ENCODE results near the gene ABCA1. TPM values are rescaled to one million over a fixed set of nuclear protein-coding genes. Genes with fewer than 3 reads are reported as not detected.

Gene ABCA1
- total RNA-seq, 1 experiment from 2014 or later = 2.3 TPM

- H3K4me3 ChIP-seq (ENCODE audit: low read length) = no peak overlapping the region
- H3K27me3 ChIP-seq (ENCODE audit: low read length) = no peaks in the 10 kb centered on the region
- BruUV-seq (replicated peaks) = no TSS peak
- no peaks in the 10 kb centered on the region for H4K20me1 ChIP-seq (ENCODE audit: low read length)
- no peaks in the 10 kb centered on the region for H3K79me2 ChIP-seq (ENCODE audit: low read length)
- H3K9ac ChIP-seq (ENCODE audit: low read length) = no peak overlapping the region
- ChIA-PET CTCF (no interaction called here), POLR2A (ENCODE audit: unreplicated experiment) (no interaction called here)
- no peak overlapping the region for H2AFZ ChIP-seq (ENCODE audit: low read length)
- no peak for ATAC-seq
- H3K9me3 ChIP-seq (ENCODE audit: low read length) = no peaks in the 10 kb centered on the region
- H3K9me2 ChIP-seq (replicated peaks; ENCODE audit: low read length) = no peaks in the 10 kb centered on the region
- no peak overlapping the region for H3K27ac ChIP-seq (ENCODE audit: low read length)
- peaks cover 30% of the 10 kb centered on the region for H3K4me1 ChIP-seq (ENCODE audit: insufficient read depth, low read length)
- no peaks in the 10 kb centered on the region for H3K36me3 ChIP-seq (ENCODE audit: low read depth, low read length)
- H3K4me2 ChIP-seq (ENCODE audit: low read length) = no peak overlapping the region
- DNase-seq = no peak
- intact Hi-C loops (cut with micrococcal nuclease) = no loop called here
- H3F3A ChIP-seq (ENCODE audit: low read length, unreplicated experiment) = peaks cover 3% of the 10 kb centered on the region
- TF ChIP-seq EZH2phosphoT487 (IDR thresholded peaks at IDR 0.05; ENCODE audit: borderline replicate concordance, low read length) = no peak
Observed at GRCh38 chr9:104864675-104865104, 63.3 kb downstream of the ABCA1 start.

- Histone ChIP-seq H3K9me2 (replicated peaks; ENCODE audit: low read length) (no peaks in the 10 kb centered on the region), H3K9me3 (ENCODE audit: low read length) (no peaks in the 10 kb centered on the region), H3K79me2 (ENCODE audit: low read length) (no peaks in the 10 kb centered on the region), H3K4me1 (ENCODE audit: insufficient read depth, low read length) (peaks cover 22% of the 10 kb centered on the region), H3K9ac (ENCODE audit: low read length) (no peak overlapping the region), H3K36me3 (ENCODE audit: low read depth, low read length) (no peaks in the 10 kb centered on the region), H3K27me3 (ENCODE audit: low read length) (no peaks in the 10 kb centered on the region), H3K4me3 (ENCODE audit: low read length) (no peak overlapping the region), H3K4me2 (ENCODE audit: low read length) (0 out of 2 replicates have a peak overlapping the region, but pooled peaks have one; percentile 24), H3F3A (ENCODE audit: low read length, unreplicated experiment) (peaks cover 3% of the 10 kb centered on the region), H3K27ac (ENCODE audit: low read length) (peak overlapping the region; percentile 27), H4K20me1 (ENCODE audit: low read length) (no peaks in the 10 kb centered on the region), H2AFZ (ENCODE audit: low read length) (0 out of 2 replicates have a peak overlapping the region, but pooled peaks have one; percentile 21)
- ATAC-seq (peak; percentile 93), DNase-seq (peak; percentile 79)
- BruUV-seq (replicated peaks) = no TSS peak
- TF ChIP-seq CTCF (conservative IDR thresholded peaks at IDR 0.05; ENCODE audit: low read depth, low read length) = peak; percentile 85
- no peak for TF ChIP-seq EZH2phosphoT487 (IDR thresholded peaks at IDR 0.05; ENCODE audit: borderline replicate concordance, low read length)
- no peak for TF ChIP-seq EZH2 (IDR thresholded peaks at IDR 0.05; ENCODE audit: low read length, unreplicated experiment)
- CTCF ChIA-PET = interaction anchor here (0.6 to 1.1 kb wide), 6 partner anchors 9 to 298 kb away, joined by 3 to 9 read pairs (median 4); no protein-coding TSS in a partner anchor
- intact Hi-C loops (cut with micrococcal nuclease) = loop anchor here (1.0 to 2.0 kb wide), 4 partner anchors 55 to 551 kb away; no protein-coding TSS in a partner anchor
- POLR2A ChIA-PET (ENCODE audit: unreplicated experiment) = no interaction called here
Observed at GRCh38 chr9:104863180-104863883, 64.6 kb downstream of the ABCA1 start.

GRCh38 chr9:104861397-104861796 lies 66.6 kb downstream of the ABCA1 start:
- BruUV-seq (replicated peaks) = no TSS peak
- Histone ChIP-seq H3K9ac (ENCODE audit: low read length) (no peak overlapping the region), H3K27ac (ENCODE audit: low read length) (no peak overlapping the region), H3K9me2 (replicated peaks; ENCODE audit: low read length) (no peaks in the 10 kb centered on the region), H2AFZ (ENCODE audit: low read length) (no peak overlapping the region), H3F3A (ENCODE audit: low read length, unreplicated experiment) (peaks cover 3% of the 10 kb centered on the region), H3K4me1 (ENCODE audit: insufficient read depth, low read length) (peaks cover 28% of the 10 kb centered on the region), H3K4me3 (ENCODE audit: low read length) (no peak overlapping the region), H4K20me1 (ENCODE audit: low read length) (no peaks in the 10 kb centered on the region), H3K4me2 (ENCODE audit: low read length) (no peak overlapping the region), H3K36me3 (ENCODE audit: low read depth, low read length) (no peaks in the 10 kb centered on the region), H3K9me3 (ENCODE audit: low read length) (no peaks in the 10 kb centered on the region), H3K27me3 (ENCODE audit: low read length) (no peaks in the 10 kb centered on the region), H3K79me2 (ENCODE audit: low read length) (no peaks in the 10 kb centered on the region)
- DNase-seq (no peak), ATAC-seq (no peak)
- intact Hi-C loops (cut with micrococcal nuclease) = no loop called here
- TF ChIP-seq EZH2 (IDR thresholded peaks at IDR 0.05; ENCODE audit: low read length, unreplicated experiment) (no peak), CTCF (conservative IDR thresholded peaks at IDR 0.05; ENCODE audit: low read depth, low read length) (no peak), EZH2phosphoT487 (IDR thresholded peaks at IDR 0.05; ENCODE audit: borderline replicate concordance, low read length) (no peak)
- ChIA-PET POLR2A (ENCODE audit: unreplicated experiment) (no interaction called here), CTCF (no interaction called here)

All from PC-3 (cell line).